ENCODE data around the gene CD160. TPM values are rescaled to one million over a fixed set of nuclear protein-coding genes. Genes with fewer than 3 reads are reported as not detected.
"Not testable (repeated sequence)": the region's sequence is repeated elsewhere in the genome, so short reads cannot be mapped to it uniquely, and the experiment has no call there.

Gene CD160
- total RNA-seq: 0.15 TPM in 1 of 2 replicates, not detected in the other
- total RNA-seq (2013): 0.26 TPM
- 0.10 TPM in 1 of 2 replicates, not detected in the other for polyA plus RNA-seq
- polyA minus RNA-seq: 0.57 TPM in 1 of 2 replicates, not detected in the other

DNA sequence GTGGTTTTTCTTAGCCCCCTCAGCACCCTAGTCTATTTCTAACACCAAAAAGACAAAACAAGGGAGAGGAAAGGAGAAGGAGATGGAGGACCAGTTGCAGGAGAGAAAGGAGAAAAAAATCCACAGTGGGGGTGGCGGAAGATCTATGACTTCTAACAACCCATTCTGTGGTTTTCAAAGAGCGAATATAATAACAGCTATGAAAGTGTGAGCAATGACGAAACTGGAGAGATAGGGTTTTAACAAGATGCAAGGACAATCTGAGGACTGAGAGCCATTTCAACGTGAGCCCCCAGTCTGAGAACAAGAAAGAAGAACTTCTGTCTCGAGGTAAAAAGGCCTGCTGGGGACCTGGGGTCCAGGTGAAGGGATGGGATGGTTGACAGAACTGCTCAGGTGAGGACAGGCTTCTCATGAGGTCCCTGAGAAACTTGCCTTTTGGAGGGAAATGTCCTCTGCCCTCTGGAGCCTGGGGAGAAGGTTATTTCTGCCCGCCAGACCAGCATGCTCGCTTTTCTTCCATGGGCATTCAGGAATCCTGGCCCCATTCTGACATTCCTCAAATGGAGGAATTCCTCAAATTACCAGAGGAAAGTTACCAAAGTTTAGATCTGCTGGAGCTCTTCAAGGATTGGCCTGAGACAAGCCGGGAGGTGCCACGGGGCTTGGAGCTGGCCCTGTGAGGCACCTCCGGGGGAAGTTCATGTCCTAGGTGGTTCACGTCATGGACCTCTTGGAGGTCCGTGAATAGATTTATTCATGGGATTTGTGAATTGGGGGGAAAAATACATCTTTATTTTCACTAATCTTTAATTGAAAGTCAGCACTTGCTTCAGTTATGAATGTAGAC is at the start of gene CD160:
TSS of gene CD160 (plus strand) at position 270 of the 850 bp plus-strand sequence. CDS start 8,829 bp downstream, outside the sequence.
- Histone ChIP-seq H2AFZ (ENCODE audit: insufficient read depth, low read depth, low read length, poor library complexity, severe bottlenecking) (no peak within 1 kb of the TSS), H3K27me3 (replicated peaks in 1 of 4; ENCODE audit: control extremely low read depth in 1 of 4, control insufficient read depth in 3 of 4, insufficient read depth in 4 of 4, low read length in 3 of 4) (peaks cover 0 to 19% (median 9%) of the 10 kb centered on the region in 4 experiments), H3K9ac (ENCODE audit: low read length) (no peak within 1 kb of the TSS), H3K27ac (ENCODE audit: low read length in 2 of 2) (no peak within 1 kb of the TSS), H3K4me2 (replicated peaks; ENCODE audit: low read depth, low read length, poor library complexity, severe bottlenecking) (no peak within 1 kb of the TSS), H3K79me2 (ENCODE audit: control insufficient read depth, insufficient read depth, low read length) (no peaks in the 10 kb centered on the region), H3K36me3 (replicated peaks in 1 of 2; ENCODE audit: control extremely low read depth in 1 of 2, control insufficient read depth in 1 of 2, extremely low read depth in 1 of 2, insufficient read depth in 2 of 2, low read length in 1 of 2) (no peaks in the 10 kb centered on the region), H3K4me3 (ENCODE audit: control extremely low read depth in 1 of 5, extremely low read depth in 1 of 5, insufficient read depth in 1 of 5, low read depth in 2 of 5, low read length in 4 of 5) (no peak within 1 kb of the TSS), H3K9me3 (ENCODE audit: control extremely low read depth in 1 of 3, control insufficient read depth in 2 of 3, insufficient read depth in 1 of 3, low read length in 2 of 3) (peaks cover 0 to 4% (median 0%) of the 10 kb centered on the region in 3 donors), H4K20me1 (ENCODE audit: control insufficient read depth, insufficient read depth, low read length, poor library complexity, severe bottlenecking) (no peaks in the 10 kb centered on the region), H3K4me1 (ENCODE audit: control insufficient read depth in 2 of 2, insufficient read depth in 2 of 2, low read length in 2 of 2) (peaks cover 10% of the 10 kb centered on the region in 2 donors)
- DNase-seq: no peak
- intact Hi-C loops (cut with micrococcal nuclease): no loop called here
- whole genome bisulfite sequencing (ENCODE audit: insufficient coverage): 87% methylated on average over 6 of the region's 12 CpGs
- Mint-ChIP-seq H3K4me3 (no peak within 1 kb of the TSS), H3K27ac (no peak within 1 kb of the TSS), H3K4me1 (peaks cover 9% of the 10 kb centered on the region), H3K9me3 (ENCODE audit: insufficient read depth) (no peaks in the 10 kb centered on the region), H3K27me3 (peaks cover 20% of the 10 kb centered on the region)
- CTCF ChIA-PET: interaction anchor here (1.0 to 1.5 kb wide), 4 partner anchors 8 to 37 kb away, joined by 3 to 7 read pairs (median 3); no protein-coding TSS in a partner anchor
- ATAC-seq (ENCODE audit: low read depth): no peak
- POLR2A ChIA-PET: interaction anchor here (0.7 kb wide), 1 partner anchor 272 kb away, joined by 8 read pairs; no protein-coding TSS in a partner anchor
- TF ChIP-seq EZH2 (IDR thresholded peaks at IDR 0.05; ENCODE audit: borderline replicate concordance, insufficient read depth, low read depth, low read length, poor library complexity, severe bottlenecking) (no peak), CTCF (IDR thresholded peaks at IDR 0.05) (no peak)

DNA sequence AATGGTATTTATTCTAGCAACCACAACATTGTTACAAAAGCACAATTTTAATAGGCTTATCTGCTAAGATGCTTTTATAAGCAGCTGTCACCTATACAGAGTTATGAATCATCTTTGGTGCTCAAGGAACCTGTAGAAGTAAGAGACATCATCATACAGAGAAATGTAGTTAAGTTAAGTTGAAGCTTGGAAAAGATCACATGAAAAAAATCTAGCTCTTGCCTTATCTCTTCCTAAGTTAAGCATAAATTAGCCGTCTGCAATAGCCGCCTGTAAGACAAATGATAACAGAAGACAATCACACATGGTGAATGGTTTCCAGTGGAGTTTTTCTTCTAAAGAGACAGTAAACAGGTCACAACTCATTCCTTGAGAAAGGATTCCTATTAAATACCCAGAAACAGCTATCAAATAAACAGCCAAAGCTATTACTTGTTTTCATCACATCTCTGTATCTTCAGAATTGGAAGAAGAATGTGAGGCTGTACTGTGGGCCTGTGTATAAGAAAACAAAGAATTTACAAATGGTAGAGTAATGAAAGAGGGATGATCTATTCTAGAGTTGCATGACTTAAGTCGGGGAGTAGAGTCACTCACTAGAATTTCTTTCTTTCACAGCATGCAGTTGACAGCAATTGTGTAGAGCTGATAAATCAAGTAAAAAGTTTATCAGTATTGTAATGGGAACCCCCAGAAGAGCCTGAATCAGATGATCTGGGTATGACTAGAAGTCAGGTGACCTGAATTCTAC is 48.1 kb upstream of the CD160 start:
- H3K27ac ChIP-seq (ENCODE audit: low read length in 2 of 2); H3K9me3 Mint-ChIP-seq (ENCODE audit: insufficient read depth); H4K20me1 ChIP-seq (ENCODE audit: control insufficient read depth, insufficient read depth, low read length, poor library complexity, severe bottlenecking); H3K4me3 Mint-ChIP-seq; CTCF ChIA-PET; H3K27me3 ChIP-seq (replicated peaks in 1 of 4; ENCODE audit: control extremely low read depth in 1 of 4, control insufficient read depth in 3 of 4, insufficient read depth in 4 of 4, low read length in 3 of 4); H3K9ac ChIP-seq (ENCODE audit: low read length); H3K36me3 ChIP-seq (replicated peaks in 1 of 2; ENCODE audit: control extremely low read depth in 1 of 2, control insufficient read depth in 1 of 2, extremely low read depth in 1 of 2, insufficient read depth in 2 of 2, low read length in 1 of 2); ATAC-seq (ENCODE audit: low read depth); H3K4me1 ChIP-seq (ENCODE audit: control insufficient read depth in 2 of 2, insufficient read depth in 2 of 2, low read length in 2 of 2); H3K4me2 ChIP-seq (replicated peaks; ENCODE audit: low read depth, low read length, poor library complexity, severe bottlenecking); H3K27ac Mint-ChIP-seq; H3K9me3 ChIP-seq (ENCODE audit: control extremely low read depth in 1 of 3, control insufficient read depth in 2 of 3, insufficient read depth in 1 of 3, low read length in 2 of 3); H2AFZ ChIP-seq (ENCODE audit: insufficient read depth, low read depth, low read length, poor library complexity, severe bottlenecking); H3K4me3 ChIP-seq (ENCODE audit: control extremely low read depth in 1 of 5, extremely low read depth in 1 of 5, insufficient read depth in 1 of 5, low read depth in 2 of 5, low read length in 4 of 5); H3K27me3 Mint-ChIP-seq; DNase-seq; H3K79me2 ChIP-seq (ENCODE audit: control insufficient read depth, insufficient read depth, low read length); intact Hi-C loops (cut with micrococcal nuclease); POLR2A ChIA-PET: not testable (repeated sequence)
- WGBS (ENCODE audit: insufficient coverage): no CpG with 5 or more reads among the region's 3 CpGs
- peaks cover 18% of the 10 kb centered on the region for H3K4me1 Mint-ChIP-seq

DNA sequence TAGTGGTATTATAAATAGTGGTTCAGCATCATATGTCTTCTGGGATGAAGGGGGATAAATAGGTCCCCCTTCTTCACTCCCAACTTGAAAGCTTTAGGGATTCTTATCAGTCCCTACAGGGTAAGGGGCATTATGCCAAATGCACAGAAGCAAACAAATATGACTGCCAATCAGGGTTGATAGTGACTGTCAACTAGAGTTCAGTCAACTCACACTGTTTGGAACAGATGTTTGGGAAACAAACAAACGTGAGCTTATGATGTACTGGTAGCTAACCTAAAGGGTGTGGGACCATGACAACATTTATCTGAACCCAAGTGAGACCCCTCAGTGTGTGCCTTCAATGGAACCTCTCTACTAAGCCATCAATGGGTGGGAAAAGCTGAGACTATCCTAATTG is 46.1 kb upstream of the CD160 start:
- H3K9ac ChIP-seq (ENCODE audit: low read length); DNase-seq; H3K4me3 ChIP-seq (ENCODE audit: control extremely low read depth in 1 of 5, extremely low read depth in 1 of 5, insufficient read depth in 1 of 5, low read depth in 2 of 5, low read length in 4 of 5); H3K79me2 ChIP-seq (ENCODE audit: control insufficient read depth, insufficient read depth, low read length); CTCF ChIA-PET; ATAC-seq (ENCODE audit: low read depth); H3K27me3 Mint-ChIP-seq; H3K27ac ChIP-seq (ENCODE audit: low read length in 2 of 2); H3K4me3 Mint-ChIP-seq; intact Hi-C loops (cut with micrococcal nuclease); H3K9me3 ChIP-seq (ENCODE audit: control extremely low read depth in 1 of 3, control insufficient read depth in 2 of 3, insufficient read depth in 1 of 3, low read length in 2 of 3); H3K27ac Mint-ChIP-seq; POLR2A ChIA-PET; H3K27me3 ChIP-seq (replicated peaks in 1 of 4; ENCODE audit: control extremely low read depth in 1 of 4, control insufficient read depth in 3 of 4, insufficient read depth in 4 of 4, low read length in 3 of 4); H3K4me1 ChIP-seq (ENCODE audit: control insufficient read depth in 2 of 2, insufficient read depth in 2 of 2, low read length in 2 of 2); H3K4me2 ChIP-seq (replicated peaks; ENCODE audit: low read depth, low read length, poor library complexity, severe bottlenecking); H3K9me3 Mint-ChIP-seq (ENCODE audit: insufficient read depth); H4K20me1 ChIP-seq (ENCODE audit: control insufficient read depth, insufficient read depth, low read length, poor library complexity, severe bottlenecking); H3K36me3 ChIP-seq (replicated peaks in 1 of 2; ENCODE audit: control extremely low read depth in 1 of 2, control insufficient read depth in 1 of 2, extremely low read depth in 1 of 2, insufficient read depth in 2 of 2, low read length in 1 of 2); H2AFZ ChIP-seq (ENCODE audit: insufficient read depth, low read depth, low read length, poor library complexity, severe bottlenecking): not testable (repeated sequence)
- WGBS (ENCODE audit: insufficient coverage): no CpG with 5 or more reads among the region's 1 CpG
- peaks cover 16% of the 10 kb centered on the region for H3K4me1 Mint-ChIP-seq

Measured in B cell (primary cell).